MM.1S (cell line): ENCODE results near the gene PREP.

Source experiments
- DNase-seq: peaks from one replicate; pipeline ENCODE4 v3.0.0-alpha.2; 2015
- H2AFZ ChIP-seq: fragments of 300-600 bp; sonication (generic); 2 replicates; pipeline ENCODE4 v1.6.0; 2016; ENCODE audit warnings: antibody characterized with exemption, low read length
- H3F3A ChIP-seq: fragments of 300-600 bp; sonication (generic); 2 replicates; pipeline ENCODE4 v1.6.1; 2016; ENCODE audit warnings: mild to moderate bottlenecking, antibody characterized with exemption, low read length, moderate library complexity, mixed read lengths; ENCODE audit not compliant: insufficient read depth
- H3K27ac ChIP-seq: fragments of 300-600 bp; sonication (generic); 2 replicates; pipeline ENCODE4 v1.5.1; 2016; ENCODE audit warnings: mild to moderate bottlenecking, low read length
- H3K27me3 ChIP-seq: fragments of 300-600 bp; sonication (generic); replicated peaks from 2 replicates; pipeline ENCODE4 v1.6.0; 2016; ENCODE audit warnings: low read length; ENCODE audit not compliant: insufficient read depth
- H3K36me3 ChIP-seq: fragments of 300-600 bp; sonication (generic); replicated peaks from 2 replicates; pipeline ENCODE4 v1.6.1; 2016; ENCODE audit warnings: mild to moderate bottlenecking, low read length, mixed read lengths; ENCODE audit not compliant: insufficient read depth
- H3K4me1 ChIP-seq: fragments of 300-600 bp; sonication (generic); 2 replicates; pipeline ENCODE4 v1.6.1; 2016; ENCODE audit warnings: low read length, mixed read lengths
- H3K4me2 ChIP-seq: fragments of 300-600 bp; sonication (generic); 2 replicates; pipeline ENCODE4 v1.6.0; 2016; ENCODE audit warnings: low read depth, low read length
- H3K4me3 ChIP-seq: fragments of 300-600 bp; sonication (generic); 2 replicates; pipeline ENCODE4 v1.5.1; 2016; ENCODE audit warnings: low read length, mixed read lengths
- H3K79me2 ChIP-seq: fragments of 300-600 bp; sonication (generic); 2 replicates; pipeline ENCODE4 v1.6.1; 2016; ENCODE audit warnings: mixed run types, low read length, mixed read lengths
- H3K9ac ChIP-seq: fragments of 300-600 bp; sonication (generic); 2 replicates; pipeline ENCODE4 v1.6.1; 2016; ENCODE audit warnings: low read length, mixed read lengths
- H3K9me2 ChIP-seq: fragments of 300-600 bp; sonication (generic); replicated peaks from 2 replicates; pipeline ENCODE4 v1.6.1; 2016; ENCODE audit warnings: mild to moderate bottlenecking, low read length, mixed read lengths; ENCODE audit not compliant: insufficient read depth
- H3K9me3 ChIP-seq: fragments of 300-600 bp; sonication (generic); replicated peaks from 2 replicates; pipeline ENCODE4 v1.6.1; 2016; ENCODE audit warnings: mild to moderate bottlenecking, low read length, mixed read lengths; ENCODE audit not compliant: insufficient read depth
- H4K20me1 ChIP-seq: fragments of 300-600 bp; sonication (generic); 2 replicates; pipeline ENCODE4 v1.6.1; 2016; ENCODE audit warnings: mild to moderate bottlenecking, low read length, moderate library complexity, mixed read lengths; ENCODE audit not compliant: insufficient read depth
- EZH2 ChIP-seq: fragments of 300-600 bp; sonication (generic); optimal IDR thresholded peaks from 2 replicates; pipeline ENCODE3; 2017; ENCODE audit warnings: low read depth, mild to moderate bottlenecking, antibody characterized with exemption, low read length, mixed read lengths
- EZH2phosphoT487 ChIP-seq: fragments of 300-600 bp; sonication (generic); IDR thresholded peaks from 2 replicates; pipeline ENCODE4 v1.6.1; 2018; ENCODE audit warnings: antibody characterized with exemption, low read length
- TF ChIP-seq, protein P1 (sequence below): fragments of 300-600 bp; sonication (generic); IDR thresholded peaks from 2 replicates; pipeline ENCODE4 v1.5.1; 2016; ENCODE audit warnings: antibody characterized with exemption, low read length, mixed read lengths

PREP gene

DNA sequence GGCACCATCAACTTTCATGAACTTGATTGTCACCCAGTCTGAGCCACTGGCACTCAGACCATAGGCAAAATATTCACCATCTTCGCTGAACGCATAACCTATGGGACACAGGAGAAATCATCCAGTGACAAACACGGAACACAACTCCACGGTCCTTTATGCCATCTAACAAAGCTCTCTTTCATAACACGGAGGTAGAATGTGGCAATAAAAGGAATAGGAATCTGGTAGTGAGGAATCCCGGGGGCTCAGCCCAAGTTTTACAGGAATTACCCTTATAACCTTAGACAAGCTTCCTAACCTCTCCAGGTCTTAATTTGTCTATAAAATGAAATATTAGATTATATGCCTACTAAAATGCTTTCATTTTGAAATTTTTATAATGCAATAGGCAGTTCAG, 29.4 kb downstream of the PREP start:
- Histone ChIP-seq H3K36me3 (no peaks in the 10 kb centered on the region; the same call in 1 of the 2 replicates), H3K4me3 (no peak overlapping the region), H3K4me1 (no peaks in the 10 kb centered on the region), H3K4me2 (no peak overlapping the region), H3K9ac (no peak overlapping the region), H3K27ac (no peak overlapping the region), H3F3A (no peaks in the 10 kb centered on the region), H4K20me1 (no peaks in the 10 kb centered on the region), H2AFZ (no peak overlapping the region), H3K9me2 (no peaks in the 10 kb centered on the region), H3K27me3 (no peaks in the 10 kb centered on the region), H3K79me2 (no peaks in the 10 kb centered on the region), H3K9me3 (no peaks in the 10 kb centered on the region)
- TF ChIP-seq, protein P1, sequence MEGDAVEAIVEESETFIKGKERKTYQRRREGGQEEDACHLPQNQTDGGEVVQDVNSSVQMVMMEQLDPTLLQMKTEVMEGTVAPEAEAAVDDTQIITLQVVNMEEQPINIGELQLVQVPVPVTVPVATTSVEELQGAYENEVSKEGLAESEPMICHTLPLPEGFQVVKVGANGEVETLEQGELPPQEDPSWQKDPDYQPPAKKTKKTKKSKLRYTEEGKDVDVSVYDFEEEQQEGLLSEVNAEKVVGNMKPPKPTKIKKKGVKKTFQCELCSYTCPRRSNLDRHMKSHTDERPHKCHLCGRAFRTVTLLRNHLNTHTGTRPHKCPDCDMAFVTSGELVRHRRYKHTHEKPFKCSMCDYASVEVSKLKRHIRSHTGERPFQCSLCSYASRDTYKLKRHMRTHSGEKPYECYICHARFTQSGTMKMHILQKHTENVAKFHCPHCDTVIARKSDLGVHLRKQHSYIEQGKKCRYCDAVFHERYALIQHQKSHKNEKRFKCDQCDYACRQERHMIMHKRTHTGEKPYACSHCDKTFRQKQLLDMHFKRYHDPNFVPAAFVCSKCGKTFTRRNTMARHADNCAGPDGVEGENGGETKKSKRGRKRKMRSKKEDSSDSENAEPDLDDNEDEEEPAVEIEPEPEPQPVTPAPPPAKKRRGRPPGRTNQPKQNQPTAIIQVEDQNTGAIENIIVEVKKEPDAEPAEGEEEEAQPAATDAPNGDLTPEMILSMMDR, result no peak
- TF ChIP-seq EZH2 (no peak), EZH2phosphoT487 (no peak)
- DNase-seq, result no peak

DNA sequence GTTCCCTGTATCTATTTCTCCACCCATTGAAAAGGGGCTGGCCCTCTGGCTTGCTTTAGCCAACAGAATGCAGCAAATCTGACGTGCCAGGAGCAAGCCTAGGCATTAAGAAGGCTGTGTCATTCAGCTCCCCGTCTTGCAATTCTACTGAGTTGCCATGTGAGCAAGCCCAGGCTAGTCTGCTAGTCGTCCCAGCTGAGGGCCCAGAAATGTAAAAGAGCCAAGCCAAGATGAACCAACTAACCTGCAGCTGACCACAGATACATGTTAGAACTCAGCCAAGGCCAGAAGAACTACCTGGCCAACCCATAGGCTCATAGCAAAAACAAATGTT, 30.1 kb downstream of the PREP start:
- Histone ChIP-seq H4K20me1 (no peaks in the 10 kb centered on the region), H3K27ac (no peak overlapping the region), H3K79me2 (no peaks in the 10 kb centered on the region), H3K4me3 (no peak overlapping the region), H3K36me3 (no peaks in the 10 kb centered on the region; the same call in 1 of the 2 replicates), H3F3A (no peaks in the 10 kb centered on the region), H3K27me3 (no peaks in the 10 kb centered on the region), H3K4me2 (no peak overlapping the region), H2AFZ (no peak overlapping the region), H3K9me2 (no peaks in the 10 kb centered on the region), H3K9ac (no peak overlapping the region), H3K4me1 (no peaks in the 10 kb centered on the region), H3K9me3 (no peaks in the 10 kb centered on the region)
- TF ChIP-seq, protein P1, result no peak
- TF ChIP-seq EZH2 (no peak), EZH2phosphoT487 (no peak)
- no peak for DNase-seq

DNA sequence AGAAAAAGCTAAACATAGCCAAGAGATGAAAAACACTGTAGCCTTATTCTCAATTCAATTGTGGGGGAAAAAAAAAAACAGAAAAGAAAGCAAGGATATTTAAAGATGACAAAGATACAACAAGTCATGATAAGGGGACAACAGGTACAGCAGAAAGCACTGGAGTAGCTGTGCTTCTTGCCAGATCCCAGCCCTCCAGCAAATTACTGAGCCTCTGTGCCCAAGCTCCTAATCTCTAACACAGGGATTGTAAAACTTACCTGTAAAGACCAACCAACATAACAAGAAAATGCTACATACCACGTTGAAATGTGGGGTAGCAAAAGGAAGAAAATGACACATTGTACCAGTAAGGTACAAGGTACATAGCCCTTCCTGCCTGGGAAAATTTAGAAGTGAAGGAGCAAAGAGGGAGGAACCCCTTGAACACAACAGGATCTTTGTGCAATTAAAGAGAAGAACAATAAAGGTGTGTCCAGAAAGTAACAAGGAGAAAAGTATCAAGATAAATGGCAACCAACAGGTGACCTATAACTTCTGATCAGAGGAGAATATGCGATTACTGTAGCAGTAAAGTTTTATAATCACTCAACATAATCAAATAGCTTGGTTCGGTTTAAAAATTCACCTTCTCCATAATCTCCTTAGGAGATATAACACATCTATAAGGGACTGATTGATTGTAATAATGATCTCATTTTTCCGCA, 30.6 kb downstream of the PREP start:
- Histone ChIP-seq H3K4me1 (no peaks in the 10 kb centered on the region), H3K36me3 (no peaks in the 10 kb centered on the region; the same call in 1 of the 2 replicates), H3K9me2 (no peaks in the 10 kb centered on the region), H3K79me2 (no peaks in the 10 kb centered on the region), H3K27ac (no peak overlapping the region), H3K9ac (no peak overlapping the region), H3K4me3 (no peak overlapping the region), H3F3A (no peaks in the 10 kb centered on the region), H3K4me2 (no peak overlapping the region), H4K20me1 (no peaks in the 10 kb centered on the region), H3K9me3 (no peaks in the 10 kb centered on the region), H3K27me3 (no peaks in the 10 kb centered on the region), H2AFZ (no peak overlapping the region)
- no peak for DNase-seq
- TF ChIP-seq EZH2phosphoT487 (no peak), EZH2 (no peak)
- TF ChIP-seq, protein P1, result no peak
